Thyroid gland (tissue), 4 donors: ENCODE data around the gene MVB12B. TPM values are rescaled to one million over a fixed set of nuclear protein-coding genes. Genes with fewer than 3 reads are reported as not detected.

Experiments
- DNase-seq, 2 donors: peaks; one replicate each; pipeline ENCODE4 v3.0.0-alpha.2; 2019
- H3K27ac ChIP-seq, 3 donors: fragments of 200-600 bp; sonication (generic); 1 replicate in 2 of 3; 2 replicates in 1 of 3; pipeline ENCODE4 v1.5.1; 2016 to 2019; ENCODE audit warnings: mild to moderate bottlenecking in 1 of 3, moderate library complexity in 1 of 3
- H3K27me3 ChIP-seq: fragments of 200-600 bp; sonication (generic); one replicate; pipeline ENCODE4 v1.5.1; 2019
- H3K36me3 ChIP-seq, 2 donors: fragments of 200-600 bp; sonication (generic); one replicate each; pipeline ENCODE4 v1.5.1; 2016 to 2019
- H3K4me1 ChIP-seq, 2 donors: fragments of 200-600 bp; sonication (generic); one replicate each; pipeline ENCODE4 v1.5.1; 2017 to 2019
- H3K4me3 ChIP-seq, 3 donors: fragments of 200-600 bp; sonication (generic); replicated peaks in 1 of 3; 1 replicate in 2 of 3; 2 replicates in 1 of 3; pipeline ENCODE4 v1.5.1; 2016; ENCODE audit warnings: mild to moderate bottlenecking in 1 of 3
- H3K9me3 ChIP-seq: fragments of 200-600 bp; sonication (generic); one replicate; pipeline ENCODE4 v1.5.1; 2017
- POLR2A ChIP-seq, 2 donors: fragments of 450-650 bp; IDR thresholded peaks; one replicate each; pipeline ENCODE4 v1.6.1; 2017; ENCODE audit warnings: antibody characterized with exemption in 2 of 2, mild to moderate bottlenecking in 2 of 2, moderate library complexity in 1 of 2
- WGBS, 2 donors: methylation state at CpG; one replicate each; pipeline ENCODE4 v1.1.5; 2017; 5-methylcytosine and 5-hydroxymethylcytosine counted together
- intact Hi-C: fragments of 100-400 bp; cut with DNase I; formaldehyde crosslinking; loops from one replicate; pipeline ENCODE4 v1.15.1; 2023
- total RNA-seq, 4 donors: library from RNA; depleted of rRNA; stranded (reverse); fragments of >200 nt; gene quantifications; one replicate each; pipeline ENCODE4 v1.2.3, GENCODE V29; 2016
- TF ChIP-seq, protein P1 (sequence below), 6 experiments: fragments of 200-600 bp in 3 of 6; fragments of 450-650 bp in 3 of 6; sonication (generic) in 3 of 6; IDR thresholded peaks; one replicate each; pipeline ENCODE4 v1.5.1; 2016 to 2019; ENCODE audit warnings: antibody characterized with exemption in 6 of 6, mild to moderate bottlenecking in 2 of 6, inconsistent platforms in 1 of 6, moderate library complexity in 1 of 6

The MVB12B gene
- total RNA-seq, 4 donors from 2014 or later, result 13.4 to 19.3 (median 15.5) TPM

GRCh38 chr9:126479515-126479914, 152.9 kb downstream of the MVB12B start:
- WGBS, 2 donors, result 94 to 95% methylated on average over 12 of the region's 12 CpGs
- no peak overlapping the region for H3K4me3 ChIP-seq
- peaks cover 3 to 6% of the 10 kb centered on the region in 2 donors for H3K36me3 ChIP-seq
- H3K27ac ChIP-seq, result no peak overlapping the region
- DNase-seq, result no peak
- TF ChIP-seq, protein P1, sequence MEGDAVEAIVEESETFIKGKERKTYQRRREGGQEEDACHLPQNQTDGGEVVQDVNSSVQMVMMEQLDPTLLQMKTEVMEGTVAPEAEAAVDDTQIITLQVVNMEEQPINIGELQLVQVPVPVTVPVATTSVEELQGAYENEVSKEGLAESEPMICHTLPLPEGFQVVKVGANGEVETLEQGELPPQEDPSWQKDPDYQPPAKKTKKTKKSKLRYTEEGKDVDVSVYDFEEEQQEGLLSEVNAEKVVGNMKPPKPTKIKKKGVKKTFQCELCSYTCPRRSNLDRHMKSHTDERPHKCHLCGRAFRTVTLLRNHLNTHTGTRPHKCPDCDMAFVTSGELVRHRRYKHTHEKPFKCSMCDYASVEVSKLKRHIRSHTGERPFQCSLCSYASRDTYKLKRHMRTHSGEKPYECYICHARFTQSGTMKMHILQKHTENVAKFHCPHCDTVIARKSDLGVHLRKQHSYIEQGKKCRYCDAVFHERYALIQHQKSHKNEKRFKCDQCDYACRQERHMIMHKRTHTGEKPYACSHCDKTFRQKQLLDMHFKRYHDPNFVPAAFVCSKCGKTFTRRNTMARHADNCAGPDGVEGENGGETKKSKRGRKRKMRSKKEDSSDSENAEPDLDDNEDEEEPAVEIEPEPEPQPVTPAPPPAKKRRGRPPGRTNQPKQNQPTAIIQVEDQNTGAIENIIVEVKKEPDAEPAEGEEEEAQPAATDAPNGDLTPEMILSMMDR (IDR thresholded peaks at IDR 0.05), result no peak
- TF ChIP-seq POLR2A (IDR thresholded peaks at IDR 0.05), result no peak
- no peaks in the 10 kb centered on the region for H3K27me3 ChIP-seq
- no peaks in the 10 kb centered on the region for H3K4me1 ChIP-seq
- no peaks in the 10 kb centered on the region for H3K9me3 ChIP-seq
- intact Hi-C loops, result no loop called here

GRCh38 chr9:126480813-126481212, 154.2 kb downstream of the MVB12B start:
- Histone ChIP-seq H3K27ac (no peak overlapping the region), H3K4me3 (no peak overlapping the region), H3K36me3 (peaks cover 3 to 6% of the 10 kb centered on the region in 2 donors), H3K4me1 (no peaks in the 10 kb centered on the region), H3K27me3 (no peaks in the 10 kb centered on the region), H3K9me3 (no peaks in the 10 kb centered on the region)
- no peak for DNase-seq
- intact Hi-C loops, result loop anchor here (10.0 kb wide), 1 partner anchor 176 kb away; no protein-coding TSS in a partner anchor
- WGBS, 2 donors, result 82 to 94% methylated on average over 5 to 6 of the region's 6 CpGs
- TF ChIP-seq, protein P1 (IDR thresholded peaks at IDR 0.05), result no peak
- no peak for TF ChIP-seq POLR2A (IDR thresholded peaks at IDR 0.05)

GRCh38 chr9:126481862-126482261, 155.2 kb downstream of the MVB12B start:
- TF ChIP-seq, protein P1 (IDR thresholded peaks at IDR 0.05), result no peak
- no peak for TF ChIP-seq POLR2A (IDR thresholded peaks at IDR 0.05)

GRCh38 chr9:126482361-126483044, 155.9 kb downstream of the MVB12B start:
- intact Hi-C loops, result loop anchor here (10.0 kb wide), 1 partner anchor 178 kb away; no protein-coding TSS in a partner anchor
- H3K36me3 ChIP-seq, result peaks cover 3 to 6% of the 10 kb centered on the region in 2 donors
- H3K27ac ChIP-seq, result no peak overlapping the region
- H3K4me3 ChIP-seq, result no peak overlapping the region
- DNase-seq, result no peak
- no peaks in the 10 kb centered on the region for H3K4me1 ChIP-seq
- H3K9me3 ChIP-seq, result no peaks in the 10 kb centered on the region
- TF ChIP-seq, protein P1 (IDR thresholded peaks at IDR 0.05), result no peak
- TF ChIP-seq POLR2A (IDR thresholded peaks at IDR 0.05), result no peak
- H3K27me3 ChIP-seq, result no peaks in the 10 kb centered on the region
- WGBS, 2 donors, result 78% methylated on average over 19 to 39 of the region's 45 CpGs

More at GRCh38 chr9:126481862-126482261, 155.2 kb downstream of the MVB12B start:
- 91 to 99% methylated on average over 10 to 12 of the region's 13 CpGs for WGBS, 2 donors
- Histone ChIP-seq H3K4me1 (no peaks in the 10 kb centered on the region), H3K36me3 (peaks cover 3 to 6% of the 10 kb centered on the region in 2 donors), H3K4me3 (no peak overlapping the region), H3K9me3 (no peaks in the 10 kb centered on the region), H3K27me3 (no peaks in the 10 kb centered on the region), H3K27ac (no peak overlapping the region)
- intact Hi-C loops, result loop anchor here (10.0 kb wide), 1 partner anchor 177 kb away; no protein-coding TSS in a partner anchor
- DNase-seq, result no peak

DNA sequence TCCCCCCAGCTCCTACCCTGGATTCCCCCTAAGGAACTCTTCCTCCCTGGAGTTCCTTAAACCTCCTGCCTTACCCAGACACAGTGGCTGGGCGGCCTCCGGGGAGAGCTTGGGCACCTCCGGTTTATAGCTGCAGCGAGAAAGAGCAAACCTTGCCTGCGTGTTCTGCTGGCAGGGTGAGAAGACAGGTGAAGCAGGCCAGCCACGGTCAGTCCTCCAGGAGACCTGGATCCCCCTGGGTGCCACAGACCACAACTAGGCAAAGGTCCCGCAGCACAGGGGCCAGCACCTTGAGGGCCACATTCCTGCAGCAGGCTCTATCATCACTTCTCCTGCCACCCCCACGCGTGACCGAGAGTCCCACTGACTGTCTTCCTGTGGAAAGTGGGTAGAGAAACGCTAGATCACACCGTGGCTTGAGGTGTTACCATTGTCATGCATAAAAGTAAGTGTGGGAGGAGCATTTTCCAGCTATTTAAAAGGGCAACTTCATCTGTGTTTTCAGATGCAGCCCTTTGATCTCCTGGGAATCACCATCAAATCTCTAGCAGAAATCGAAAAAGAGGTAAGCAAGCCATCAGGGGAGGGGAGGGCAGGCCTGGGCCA, 156.9 kb downstream of the MVB12B start:
- no peak for DNase-seq
- Histone ChIP-seq H3K9me3 (no peaks in the 10 kb centered on the region), H3K27me3 (no peaks in the 10 kb centered on the region), H3K4me1 (no peaks in the 10 kb centered on the region), H3K27ac (no peak overlapping the region), H3K4me3 (no peak overlapping the region), H3K36me3 (peaks cover 3 to 6% of the 10 kb centered on the region in 2 donors)
- no peak for TF ChIP-seq POLR2A (IDR thresholded peaks at IDR 0.05)
- TF ChIP-seq, protein P1 (IDR thresholded peaks at IDR 0.05), result no peak
- 90 to 92% methylated on average over 13 of the region's 13 CpGs for WGBS, 2 donors
- intact Hi-C loops, result loop anchor here (10.0 kb wide), 1 partner anchor 179 kb away; no protein-coding TSS in a partner anchor
